ENCODE data around the gene DCAF8. TPM values are rescaled to one million over a fixed set of nuclear protein-coding genes. Genes with fewer than 3 reads are reported as not detected.

The DCAF8 gene
- total and polyA plus RNA-seq, 7 donors, result 28.2 to 184 (median 138) TPM

- DNase-seq, result no peak
- Histone ChIP-seq H3K9me3 (no peaks in the 10 kb centered on the region), H3K4me1 (peaks cover 0 to 37% (median 31%) of the 10 kb centered on the region in 4 donors), H3K4me3 (no peak overlapping the region), H3K36me3 (no peaks in the 10 kb centered on the region), H3K27ac (peak overlapping the region in 1 of 4 donors; percentile 46), H3K27me3 (no peaks in the 10 kb centered on the region)
- intact Hi-C loops (cut with DNase I), result loop anchor here (2.0 kb wide), 2 partner anchors 59 to 99 kb away; no protein-coding TSS in a partner anchor
- TF ChIP-seq EP300 (IDR thresholded peaks at IDR 0.05), result no peak
- TF ChIP-seq POLR2AphosphoS5 (IDR thresholded peaks at IDR 0.05), result no peak
Observed at GRCh38 chr1:160192234-160192633, 70.1 kb downstream of the DCAF8 start.

- intact Hi-C loops (cut with DNase I), result loop anchor here (2.0 kb wide), 2 partner anchors 59 to 99 kb away; no protein-coding TSS in a partner anchor
- H3K4me3 ChIP-seq, result no peak overlapping the region
- no peaks in the 10 kb centered on the region for H3K27me3 ChIP-seq
- peak overlapping the region in 1 of 4 donors; percentile 46 for H3K27ac ChIP-seq
- no peaks in the 10 kb centered on the region for H3K9me3 ChIP-seq
- no peak for DNase-seq
- TF ChIP-seq POLR2AphosphoS5 (IDR thresholded peaks at IDR 0.05) (no peak), EP300 (IDR thresholded peaks at IDR 0.05) (no peak), POLR2A (IDR thresholded peaks at IDR 0.05) (no peak), CTCF (IDR thresholded peaks at IDR 0.05) (no peak)
- no peaks in the 10 kb centered on the region for H3K36me3 ChIP-seq
- WGBS, 2 donors, result 87 to 88% methylated on average over 3 of the region's 3 CpGs
- peaks cover 0 to 37% (median 31%) of the 10 kb centered on the region in 4 donors for H3K4me1 ChIP-seq
Observed at GRCh38 chr1:160191756-160192155, 70.6 kb downstream of the DCAF8 start.

GRCh38 chr1:160189649-160190625 lies 72.4 kb downstream of the DCAF8 start, which contains the start of gene CASQ1:
CASQ1 (plus strand) TSS chr1:160190575; CDS start chr1:160190752, 177 bp downstream.
- H3K4me3 ChIP-seq, result no peak within 1 kb of the TSS
- peak within 1 kb of the TSS in 2 of 4 donors; percentile 2 to 56 for H3K27ac ChIP-seq
- H3K36me3 ChIP-seq, result no peaks in the 10 kb centered on the region
- peak; percentile 79 for DNase-seq
- H3K27me3 ChIP-seq, result no peaks in the 10 kb centered on the region
- 64 to 80% methylated on average over 15 of the region's 15 CpGs for WGBS, 2 donors
- intact Hi-C loops (cut with DNase I), result no loop called here
- H3K4me1 ChIP-seq, result peaks cover 0 to 37% (median 31%) of the 10 kb centered on the region in 4 donors
- H3K9me3 ChIP-seq, result no peaks in the 10 kb centered on the region
- TF ChIP-seq EP300 (IDR thresholded peaks at IDR 0.05) (no peak), POLR2A (IDR thresholded peaks at IDR 0.05) (no peak), CTCF (IDR thresholded peaks at IDR 0.05) (no peak), POLR2AphosphoS5 (IDR thresholded peaks at IDR 0.05) (no peak)

- no peaks in the 10 kb centered on the region for H3K27me3 ChIP-seq
- intact Hi-C loops (cut with DNase I), result no loop called here
- H3K27ac ChIP-seq, result no peak overlapping the region
- no peaks in the 10 kb centered on the region for H3K9me3 ChIP-seq
- TF ChIP-seq POLR2AphosphoS5 (IDR thresholded peaks at IDR 0.05), result no peak
- TF ChIP-seq EP300 (IDR thresholded peaks at IDR 0.05), result no peak
- TF ChIP-seq POLR2A (IDR thresholded peaks at IDR 0.05), result no peak
- TF ChIP-seq CTCF (IDR thresholded peaks at IDR 0.05), result no peak
- no peak for DNase-seq
- peaks cover 0 to 35% (median 28%) of the 10 kb centered on the region in 4 donors for H3K4me1 ChIP-seq
- no peaks in the 10 kb centered on the region for H3K36me3 ChIP-seq
- 87 to 91% methylated on average over 7 of the region's 7 CpGs for WGBS, 2 donors
- H3K4me3 ChIP-seq, result no peak overlapping the region
Observed at GRCh38 chr1:160188341-160188740, 74.0 kb downstream of the DCAF8 start.

GRCh38 chr1:160187407-160187806 lies 74.9 kb downstream of the DCAF8 start:
- no peak for DNase-seq
- H3K4me1 ChIP-seq, result peaks cover 0 to 26% (median 18%) of the 10 kb centered on the region in 4 donors
- no peaks in the 10 kb centered on the region for H3K9me3 ChIP-seq
- no peak overlapping the region for H3K27ac ChIP-seq
- intact Hi-C loops (cut with DNase I), result no loop called here
- no peak overlapping the region for H3K4me3 ChIP-seq
- TF ChIP-seq EP300 (IDR thresholded peaks at IDR 0.05) (no peak), CTCF (IDR thresholded peaks at IDR 0.05) (no peak), POLR2A (IDR thresholded peaks at IDR 0.05) (no peak)
- WGBS, 2 donors, result 75 to 87% methylated on average over 7 of the region's 7 CpGs
- H3K27me3 ChIP-seq, result no peaks in the 10 kb centered on the region
- H3K36me3 ChIP-seq, result no peaks in the 10 kb centered on the region
